Measurements from ENCODE around the gene ETV6.
"Not testable (repeated sequence)": the region's sequence is repeated elsewhere in the genome, so short reads cannot be mapped to it uniquely, and the experiment has no call there.

The ETV6 gene

DNA sequence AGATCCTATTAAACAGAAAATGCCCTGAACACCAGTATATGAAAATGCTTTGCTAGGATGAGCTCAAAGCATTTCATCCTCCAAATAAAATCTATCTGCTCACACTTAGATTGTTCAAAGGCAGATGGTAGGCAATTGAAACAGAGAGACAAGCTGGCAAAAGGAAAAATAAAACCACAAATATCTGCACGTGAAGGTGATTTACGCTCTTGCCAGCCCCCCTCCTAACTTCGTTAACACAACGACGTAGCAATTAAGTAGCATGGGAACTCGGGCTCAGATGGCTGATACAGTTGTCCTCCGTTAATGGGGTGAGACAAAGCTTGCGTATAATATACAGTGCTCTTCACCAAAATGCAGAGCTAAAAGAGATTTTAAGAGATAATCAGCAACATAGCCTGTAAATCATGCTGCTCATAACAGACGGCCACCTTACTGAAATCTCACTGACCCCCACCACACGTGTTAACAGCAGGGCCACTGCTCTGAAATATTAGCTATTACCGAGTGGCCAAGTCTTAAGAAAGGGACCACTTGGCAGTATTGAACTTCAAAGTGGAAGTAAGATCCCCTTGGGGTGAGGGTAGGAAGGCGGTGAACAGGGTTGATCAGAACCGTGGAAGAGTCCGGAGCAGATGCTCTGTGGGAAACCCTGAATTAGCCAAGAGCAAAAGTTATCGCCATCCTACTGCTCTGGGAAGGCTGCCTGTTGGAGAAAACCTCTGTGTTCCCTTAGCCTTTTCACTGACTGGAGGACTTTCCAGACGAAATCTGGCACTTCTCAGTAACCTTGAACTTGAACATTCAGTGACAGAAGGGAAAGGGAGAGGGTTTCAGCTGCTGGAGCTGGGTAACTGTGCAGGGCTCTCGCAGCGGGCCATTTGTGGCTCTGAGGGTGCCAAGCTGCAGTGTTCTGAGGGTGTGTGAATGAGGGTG, 23.1 kb downstream of the ETV6 start:
- no peak for DNase-seq

DNA sequence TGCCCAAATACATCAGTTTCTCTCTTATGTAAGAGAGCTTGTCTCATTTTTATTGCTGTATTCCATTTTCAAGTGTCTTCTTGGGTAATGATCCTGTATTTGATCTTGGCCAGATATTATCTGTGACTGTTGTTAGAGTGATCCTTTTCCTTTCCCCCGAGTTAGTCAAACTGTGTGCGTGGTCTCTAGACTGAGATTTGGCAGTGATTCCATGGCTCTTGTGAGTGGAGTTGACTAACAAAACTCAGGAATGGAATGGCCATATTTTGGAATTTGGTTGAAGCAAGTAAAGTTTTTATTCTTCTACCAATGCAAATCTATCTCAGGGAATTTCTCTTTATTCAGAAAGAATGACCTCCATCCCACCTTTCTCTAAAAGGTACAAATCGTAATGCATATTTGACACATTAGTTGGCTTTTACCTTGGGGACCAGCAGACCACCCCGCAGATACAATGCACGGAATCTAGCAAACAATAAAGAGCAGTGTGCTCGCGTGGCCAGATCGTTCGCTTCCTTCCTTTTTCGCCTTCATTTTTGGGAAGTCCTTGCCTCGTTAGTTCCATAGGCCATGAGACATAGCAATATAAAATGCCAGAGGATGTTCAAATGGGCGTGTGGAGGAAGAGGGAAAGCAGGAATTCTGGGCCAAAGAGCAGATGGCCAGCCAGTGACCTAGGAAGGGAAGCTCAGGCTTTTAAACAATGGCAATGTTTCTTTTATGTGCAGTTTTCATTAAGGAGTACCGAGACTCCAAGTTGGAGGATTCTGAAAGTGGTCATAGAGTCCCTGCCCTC, 24.4 kb downstream of the ETV6 start:
- no peak for DNase-seq

- no peak for DNase-seq
These were observed 25.5 kb downstream of the ETV6 start for GRCh38 chr12:11674894-11675390.

DNA sequence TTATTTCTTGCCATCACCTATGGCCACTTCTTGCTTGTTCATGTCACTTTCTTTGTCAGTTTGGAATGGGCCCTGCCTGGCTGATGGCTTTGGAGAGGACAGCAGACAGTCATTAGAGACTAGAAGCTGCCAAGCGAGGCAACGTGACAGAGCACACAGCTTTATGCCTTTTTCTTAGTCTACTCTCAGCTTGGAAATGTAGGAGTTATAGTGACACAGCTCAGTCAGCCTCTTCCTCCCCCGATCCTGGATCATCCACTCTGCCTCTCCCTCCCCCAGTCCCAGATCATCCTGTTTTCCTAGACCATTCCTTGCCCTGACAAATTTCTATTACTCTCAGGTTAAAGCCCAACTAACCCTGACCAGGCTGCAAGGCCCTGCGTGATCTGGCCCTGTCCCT, 26.6 kb downstream of the ETV6 start:
- no peak for DNase-seq

- no peak for DNase-seq
These were observed 27.6 kb downstream of the ETV6 start for GRCh38 chr12:11677093-11677492.

DNA sequence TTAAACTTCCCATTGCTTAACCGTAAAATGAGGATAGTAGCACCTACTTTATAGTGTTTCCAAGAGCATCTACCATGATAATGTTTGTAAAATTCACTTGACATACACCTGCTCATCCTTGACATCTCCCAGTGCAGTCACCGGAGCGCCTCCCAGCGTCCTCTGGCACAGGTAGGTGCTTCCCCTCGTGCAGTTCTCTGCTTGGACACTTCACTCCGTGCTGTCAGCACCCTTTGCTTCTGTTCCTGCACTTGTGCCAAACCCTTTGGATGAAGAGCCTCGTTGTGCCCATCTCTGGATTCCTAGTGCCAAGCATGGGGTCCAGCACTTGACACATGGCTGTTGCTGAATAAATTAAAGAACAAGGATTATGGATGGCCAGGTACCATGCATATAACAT, 28.3 kb downstream of the ETV6 start:
- no peak for DNase-seq

GRCh38 chr12:11678781-11679180, 29.3 kb downstream of the ETV6 start:
- no peak for DNase-seq

DNA sequence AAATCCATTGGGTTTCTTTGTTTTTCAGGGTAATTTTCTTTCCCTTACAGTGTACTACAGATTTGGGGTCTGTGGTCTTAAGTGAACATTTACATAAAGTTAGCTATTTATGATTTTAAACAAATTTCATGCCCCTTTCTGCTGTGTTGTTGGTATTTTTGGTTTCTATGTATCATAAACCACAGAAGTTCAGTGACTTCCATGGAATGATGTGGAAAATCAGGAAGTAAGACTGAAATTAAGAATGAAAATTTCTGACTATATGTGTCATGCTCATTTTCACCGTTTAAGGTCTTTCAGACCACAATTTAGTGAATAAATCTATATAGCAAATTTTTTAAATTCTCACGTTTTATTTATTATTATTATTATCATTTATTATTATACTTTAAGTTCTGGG, 31.7 kb downstream of the ETV6 start:
- no peak for DNase-seq

- DNase-seq, result not testable (repeated sequence)
These were observed 32.2 kb downstream of the ETV6 start for GRCh38 chr12:11681695-11682094.

GRCh38 chr12:11684393-11684792, 34.9 kb downstream of the ETV6 start:
- no peak for DNase-seq

DNA sequence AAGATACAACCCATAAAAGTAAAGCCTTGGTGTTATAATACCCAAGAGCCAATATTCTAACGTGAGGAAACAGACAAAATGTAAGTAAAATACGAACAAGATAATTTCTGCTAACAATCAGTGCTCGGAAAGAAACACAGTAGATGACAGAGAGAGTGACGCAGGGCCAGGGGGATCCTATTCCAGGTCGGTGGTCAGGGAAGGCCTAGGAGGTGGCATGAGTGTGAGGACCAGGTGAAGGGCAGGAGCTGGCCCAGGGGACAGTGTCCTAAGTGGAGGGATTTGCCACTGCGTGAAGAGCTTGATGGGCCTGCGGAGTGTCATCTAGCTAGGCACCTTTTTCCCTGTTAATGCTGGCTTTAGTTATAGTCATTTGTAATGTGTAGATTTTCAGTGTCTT, 35.3 kb downstream of the ETV6 start:
- DNase-seq, result no peak

GRCh38 chr12:11685316-11685715, 35.8 kb downstream of the ETV6 start:
- no peak for DNase-seq

GRCh38 chr12:11685716-11686115, 36.2 kb downstream of the ETV6 start:
- DNase-seq, result no peak

DNA sequence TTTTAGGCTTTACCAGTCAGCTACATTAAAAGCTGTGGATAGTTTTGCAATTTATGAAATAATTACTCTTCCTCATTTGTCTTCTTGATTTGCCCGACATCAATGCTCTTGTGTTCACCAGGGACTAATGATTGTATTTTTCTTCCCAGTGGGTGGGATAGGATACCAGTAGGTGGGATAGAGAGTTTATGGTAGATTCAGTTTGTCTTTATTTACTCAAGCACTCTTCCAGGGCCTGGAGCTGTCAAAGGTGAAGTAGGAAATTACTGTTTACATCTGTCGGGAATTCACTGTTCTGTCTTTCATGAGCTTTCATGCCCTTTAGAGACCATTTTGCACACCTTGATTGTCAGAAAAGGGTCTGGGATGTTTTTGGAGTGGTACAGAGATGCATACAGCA, 36.6 kb downstream of the ETV6 start:
- DNase-seq, result no peak

DNA sequence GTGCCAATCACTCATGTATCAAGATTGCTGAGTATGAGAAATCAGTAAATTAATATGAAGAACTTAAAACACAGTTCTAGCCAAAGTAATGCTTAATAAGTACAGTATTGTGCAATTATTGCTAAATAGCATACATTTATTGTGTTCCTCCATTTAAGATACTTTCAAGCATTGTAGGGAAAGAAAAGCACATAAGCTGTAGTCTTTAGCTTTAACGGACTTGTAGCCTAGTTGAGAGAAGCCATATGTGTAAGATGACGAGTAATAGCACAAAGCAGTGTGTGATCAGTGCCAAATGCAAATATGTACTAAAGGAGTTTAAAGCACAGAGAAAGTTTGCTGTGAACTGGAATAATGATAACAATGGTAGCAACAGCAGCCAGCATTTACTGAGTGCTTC, 38.1 kb downstream of the ETV6 start:
- DNase-seq, result no peak

GRCh38 chr12:11688379-11688778, 38.9 kb downstream of the ETV6 start:
- no peak for DNase-seq

GRCh38 chr12:11688831-11689230, 39.4 kb downstream of the ETV6 start:
- no peak for DNase-seq

GRCh38 chr12:11689591-11690186, 40.2 kb downstream of the ETV6 start:
- no peak for DNase-seq

GRCh38 chr12:11693067-11693466, 43.6 kb downstream of the ETV6 start:
- DNase-seq, result no peak

DNA sequence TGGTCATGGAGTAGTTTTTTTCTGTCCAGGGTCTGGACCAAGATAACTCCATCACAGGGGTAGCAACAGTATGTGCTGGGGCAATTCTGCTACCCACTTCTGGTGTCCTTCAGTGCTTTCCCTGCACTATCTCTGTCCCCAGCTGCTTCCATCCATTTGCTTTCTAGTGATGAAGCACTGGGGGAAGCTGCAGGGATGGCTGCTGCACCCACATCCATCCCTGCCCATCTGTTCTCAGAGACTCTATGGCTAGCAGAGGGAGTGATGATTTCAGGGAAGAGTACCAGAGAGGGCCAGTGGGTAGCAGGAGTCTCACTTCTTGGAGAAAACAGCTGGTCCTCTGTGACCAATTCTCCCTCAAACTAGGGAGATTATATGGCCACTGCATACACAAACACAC, 44.1 kb downstream of the ETV6 start:
- no peak for DNase-seq

- no peak for DNase-seq
These were observed 45.1 kb downstream of the ETV6 start for GRCh38 chr12:11694528-11694927.

DNA sequence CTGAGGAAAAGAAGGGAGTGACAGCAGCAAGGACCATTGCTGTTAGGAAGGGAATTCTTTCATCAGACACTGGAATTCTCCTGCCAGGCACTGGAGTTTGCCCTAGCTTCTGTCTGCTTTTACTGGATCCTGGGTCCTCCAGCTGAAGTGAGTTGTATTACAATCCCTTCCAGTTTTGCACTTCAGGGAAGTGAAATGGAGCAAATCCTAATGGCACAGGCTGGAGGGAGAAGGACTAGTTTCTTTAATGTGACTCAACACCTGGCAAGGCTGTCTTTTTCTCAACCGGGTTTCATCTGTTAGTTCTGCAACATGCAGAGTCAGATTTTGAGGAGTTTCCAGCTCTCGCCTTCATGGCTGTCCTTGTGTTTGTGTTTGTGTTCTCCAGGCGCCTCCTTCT, 45.8 kb downstream of the ETV6 start:
- no peak for DNase-seq

DNA sequence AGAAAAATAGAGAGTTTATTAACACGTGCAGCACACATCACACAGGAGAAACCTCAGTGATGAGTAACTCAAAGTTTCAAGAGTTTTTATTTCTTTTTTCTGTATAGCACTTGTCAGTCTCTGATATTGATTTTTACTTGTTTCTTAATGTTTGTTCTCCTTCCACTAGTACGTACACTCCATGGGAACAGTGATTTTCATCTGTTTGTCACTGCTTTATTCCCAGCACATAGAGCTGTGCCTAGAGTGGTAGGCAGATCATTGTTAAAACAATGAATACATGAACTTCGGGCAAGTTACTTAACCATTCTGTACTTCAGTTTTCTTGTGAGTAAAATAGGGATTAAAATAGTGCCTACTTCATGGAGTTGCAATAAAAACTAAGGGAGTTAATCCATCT, 46.6 kb downstream of the ETV6 start:
- DNase-seq, result no peak

DNA sequence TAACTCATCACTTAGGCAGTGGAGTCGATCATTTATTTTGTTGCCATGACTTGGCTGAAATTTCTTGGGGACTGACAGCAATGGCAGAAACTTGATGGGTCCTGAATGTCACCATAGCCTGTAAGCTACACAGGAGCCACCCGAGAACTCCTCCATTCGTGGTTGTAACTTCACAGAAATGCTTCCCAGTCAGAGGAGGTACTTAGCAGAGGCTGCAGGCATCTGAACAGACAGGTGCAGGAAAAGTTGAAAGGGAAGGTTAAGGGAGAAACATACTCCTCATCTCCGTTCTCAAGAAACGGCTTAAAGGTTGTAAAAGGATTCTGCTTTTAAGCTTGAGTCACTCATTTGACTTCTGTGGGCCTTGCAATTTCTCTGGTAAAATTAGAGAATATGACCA, 47.7 kb downstream of the ETV6 start:
- DNase-seq, result no peak

Measured in CD4-positive, alpha-beta T cell treated with Interferon gamma for 1 hour (primary cell).